ENCODE data around the gene NUDT5. TPM values are rescaled to one million over a fixed set of nuclear protein-coding genes. Genes with fewer than 3 reads are reported as not detected.

The NUDT5 gene
- polyA plus RNA-seq, 1 experiment: 68.0 TPM

DNA sequence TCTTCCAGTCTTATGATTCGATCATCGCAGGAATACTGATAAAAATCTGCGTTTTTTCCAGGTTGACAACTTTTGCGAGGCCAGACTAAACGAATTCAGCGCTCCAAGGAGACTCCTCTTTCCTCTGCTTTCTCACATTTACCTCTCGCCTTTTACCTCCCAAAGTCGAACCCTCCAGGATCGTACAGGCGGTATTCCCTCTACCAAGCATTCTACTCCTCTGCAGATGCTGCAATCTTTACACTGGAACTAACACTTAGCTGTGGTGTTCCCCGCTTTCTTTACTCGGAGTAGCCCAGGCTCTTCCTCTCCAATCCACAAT is 449 bp downstream of the NUDT5 start:
- ChIA-PET POLR2A (interaction anchor here (0.6 kb wide), 1 partner anchor 153 kb away, joined by 5 read pairs; the partner anchor contains the start of gene UPF2), CTCF (interaction anchor here (0.6 to 3.4 kb wide), 4 partner anchors 11 to 461 kb away, joined by 3 to 15 read pairs (median 6); no protein-coding TSS in a partner anchor)
- Histone ChIP-seq H3K36me3 (ENCODE audit: control insufficient read depth, insufficient read depth, low read length) (no peaks in the 10 kb centered on the region; the same call in 1 of the 2 replicates), H3K4me3 (ENCODE audit: low read depth, low read length) (peak overlapping the region; percentile 79), H3K27me3 (ENCODE audit: control insufficient read depth, insufficient read depth, low read length) (no peaks in the 10 kb centered on the region)
- no peak for DNase-seq (ENCODE audit: low read depth)
- TF ChIP-seq, protein P1, sequence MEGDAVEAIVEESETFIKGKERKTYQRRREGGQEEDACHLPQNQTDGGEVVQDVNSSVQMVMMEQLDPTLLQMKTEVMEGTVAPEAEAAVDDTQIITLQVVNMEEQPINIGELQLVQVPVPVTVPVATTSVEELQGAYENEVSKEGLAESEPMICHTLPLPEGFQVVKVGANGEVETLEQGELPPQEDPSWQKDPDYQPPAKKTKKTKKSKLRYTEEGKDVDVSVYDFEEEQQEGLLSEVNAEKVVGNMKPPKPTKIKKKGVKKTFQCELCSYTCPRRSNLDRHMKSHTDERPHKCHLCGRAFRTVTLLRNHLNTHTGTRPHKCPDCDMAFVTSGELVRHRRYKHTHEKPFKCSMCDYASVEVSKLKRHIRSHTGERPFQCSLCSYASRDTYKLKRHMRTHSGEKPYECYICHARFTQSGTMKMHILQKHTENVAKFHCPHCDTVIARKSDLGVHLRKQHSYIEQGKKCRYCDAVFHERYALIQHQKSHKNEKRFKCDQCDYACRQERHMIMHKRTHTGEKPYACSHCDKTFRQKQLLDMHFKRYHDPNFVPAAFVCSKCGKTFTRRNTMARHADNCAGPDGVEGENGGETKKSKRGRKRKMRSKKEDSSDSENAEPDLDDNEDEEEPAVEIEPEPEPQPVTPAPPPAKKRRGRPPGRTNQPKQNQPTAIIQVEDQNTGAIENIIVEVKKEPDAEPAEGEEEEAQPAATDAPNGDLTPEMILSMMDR (IDR thresholded peaks at IDR 0.05; ENCODE audit: insufficient read depth, low read depth, low read length): no peak

DNA sequence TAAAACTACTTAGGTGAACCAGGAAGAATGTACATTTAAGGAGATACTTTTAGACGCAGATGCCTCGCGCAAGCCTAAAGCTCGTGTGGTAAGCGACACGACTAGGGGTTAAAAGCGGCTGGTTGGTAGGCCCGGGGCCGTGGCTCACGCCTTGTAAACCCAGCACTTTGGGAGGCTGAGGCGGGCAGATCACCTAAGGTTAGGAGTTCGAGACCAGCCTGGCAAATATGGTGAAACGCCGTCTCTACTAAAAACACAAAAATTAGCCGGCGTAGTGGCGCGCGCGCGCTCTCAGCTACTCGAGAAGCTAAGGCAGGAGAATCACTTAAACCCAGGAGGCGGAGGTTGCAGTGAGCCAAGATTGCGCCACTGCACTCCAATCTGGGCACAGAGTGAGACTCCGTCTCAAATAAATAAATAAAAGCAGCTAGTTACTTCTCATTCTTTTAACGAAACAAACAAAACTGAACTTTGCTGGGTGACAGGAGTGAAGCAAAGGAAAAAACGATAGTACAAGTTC is 879 bp downstream of the NUDT5 start:
- ChIA-PET CTCF (interaction anchor here (0.9 to 3.4 kb wide), 3 partner anchors 9 to 462 kb away, joined by 3 to 15 read pairs (median 4); no protein-coding TSS in a partner anchor), POLR2A (interaction anchor here (0.6 kb wide), 1 partner anchor 153 kb away, joined by 5 read pairs; the partner anchor contains the start of gene UPF2)
- Histone ChIP-seq H3K4me3 (ENCODE audit: low read depth, low read length) (peak overlapping the region; percentile 79), H3K36me3 (ENCODE audit: control insufficient read depth, insufficient read depth, low read length) (no peaks in the 10 kb centered on the region; the same call in 1 of the 2 replicates), H3K27me3 (ENCODE audit: control insufficient read depth, insufficient read depth, low read length) (no peaks in the 10 kb centered on the region)
- TF ChIP-seq, protein P1 (IDR thresholded peaks at IDR 0.05; ENCODE audit: insufficient read depth, low read depth, low read length): no peak
- no peak for DNase-seq (ENCODE audit: low read depth)

DNA sequence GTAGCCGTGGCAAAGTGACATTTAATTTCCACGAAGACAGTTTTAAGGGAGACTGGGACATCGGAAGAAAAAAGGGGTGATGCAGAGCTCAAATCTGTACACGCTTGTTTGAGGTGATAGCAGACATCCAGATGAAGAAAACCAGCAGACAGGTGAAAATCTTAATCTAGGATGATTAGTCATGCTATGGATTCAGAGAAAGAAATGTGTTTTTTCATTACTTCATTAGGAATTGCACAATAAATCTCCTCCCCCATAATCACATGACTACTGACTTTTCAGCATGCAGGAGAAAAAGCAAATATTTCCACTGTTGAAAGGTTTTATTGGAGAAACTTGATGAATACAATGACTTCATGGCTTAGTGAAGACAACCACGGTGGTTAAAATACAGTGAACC is 2.5 kb downstream of the NUDT5 start:
- no peaks in the 10 kb centered on the region for H3K27me3 ChIP-seq (ENCODE audit: control insufficient read depth, insufficient read depth, low read length)
- ChIA-PET CTCF (interaction anchor here (1.3 kb wide), 1 partner anchor 21 kb away, joined by 4 read pairs; no protein-coding TSS in a partner anchor), POLR2A (no interaction called here)
- no peaks in the 10 kb centered on the region; the same call in none of the 2 replicates for H3K36me3 ChIP-seq (ENCODE audit: control insufficient read depth, insufficient read depth, low read length)
- peak; percentile 49 for DNase-seq (ENCODE audit: low read depth)
- no peak overlapping the region for H3K4me3 ChIP-seq (ENCODE audit: low read depth, low read length)
- TF ChIP-seq, protein P1 (IDR thresholded peaks at IDR 0.05; ENCODE audit: insufficient read depth, low read depth, low read length): no peak

DNA sequence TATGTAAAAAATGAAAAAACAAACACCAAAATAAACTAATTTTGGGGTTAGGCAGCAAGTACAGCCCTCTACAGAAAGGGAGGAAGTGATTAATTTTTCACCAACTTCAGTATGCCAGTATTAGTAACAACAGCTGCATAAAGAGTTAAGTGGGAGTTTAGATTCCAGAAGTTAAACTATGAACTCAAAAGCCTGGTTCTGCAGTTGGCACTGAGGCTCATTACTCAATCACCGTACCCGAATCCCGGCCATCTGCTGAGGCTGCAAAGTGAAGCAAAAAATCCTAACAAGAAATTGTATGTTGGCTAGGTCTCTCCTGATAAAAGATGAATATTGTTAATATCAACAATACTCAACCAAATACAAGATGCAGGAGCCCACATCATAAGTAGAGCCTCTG is 4.0 kb downstream of the NUDT5 start:
- no peak for DNase-seq (ENCODE audit: low read depth)
- TF ChIP-seq, protein P1 (IDR thresholded peaks at IDR 0.05; ENCODE audit: insufficient read depth, low read depth, low read length): no peak
- ChIA-PET POLR2A (no interaction called here), CTCF (no interaction called here)
- Histone ChIP-seq H3K4me3 (ENCODE audit: low read depth, low read length) (no peak overlapping the region), H3K36me3 (ENCODE audit: control insufficient read depth, insufficient read depth, low read length) (no peaks in the 10 kb centered on the region; the same call in none of the 2 replicates), H3K27me3 (ENCODE audit: control insufficient read depth, insufficient read depth, low read length) (no peaks in the 10 kb centered on the region)

DNA sequence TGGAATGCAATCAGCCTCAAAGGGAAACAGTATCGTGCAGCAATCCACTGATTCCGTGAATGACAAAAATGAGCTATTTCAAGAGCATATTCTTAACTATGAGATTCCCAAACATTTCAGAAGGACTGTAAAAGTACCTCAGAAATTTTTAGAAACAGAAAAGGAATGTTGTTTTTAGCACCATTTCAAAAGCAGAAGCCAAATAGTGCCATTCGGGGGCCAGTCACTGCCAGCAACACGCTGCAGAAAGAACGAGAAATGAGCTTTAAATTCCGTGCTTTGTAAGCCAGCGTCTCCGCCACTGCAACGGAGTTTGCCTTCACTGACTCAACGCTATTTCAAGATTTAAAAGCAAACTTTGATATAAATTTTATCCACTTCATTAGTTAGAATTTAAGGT is 6.3 kb downstream of the NUDT5 start:
- TF ChIP-seq, protein P1 (IDR thresholded peaks at IDR 0.05; ENCODE audit: insufficient read depth, low read depth, low read length): no peak
- no peak for DNase-seq (ENCODE audit: low read depth)
- Histone ChIP-seq H3K36me3 (ENCODE audit: control insufficient read depth, insufficient read depth, low read length) (peaks cover 4% of the 10 kb centered on the region), H3K4me3 (ENCODE audit: low read depth, low read length) (no peak overlapping the region), H3K27me3 (ENCODE audit: control insufficient read depth, insufficient read depth, low read length) (no peaks in the 10 kb centered on the region)
- ChIA-PET POLR2A (no interaction called here), CTCF (interaction anchor here (1.7 kb wide), 1 partner anchor 9 kb away, joined by 4 read pairs; no protein-coding TSS in a partner anchor)

Measured in BJ (cell line).